Activated gamma-delta T cell treated with Interleukin-2 at 50 U/mL for 16 hours (primary cell): ENCODE measurements around the gene VWC2L.

Experiments used
- DNase-seq: peaks from one replicate; pipeline ENCODE4 v3.0.0-alpha.2; 2020

The VWC2L gene

DNA sequence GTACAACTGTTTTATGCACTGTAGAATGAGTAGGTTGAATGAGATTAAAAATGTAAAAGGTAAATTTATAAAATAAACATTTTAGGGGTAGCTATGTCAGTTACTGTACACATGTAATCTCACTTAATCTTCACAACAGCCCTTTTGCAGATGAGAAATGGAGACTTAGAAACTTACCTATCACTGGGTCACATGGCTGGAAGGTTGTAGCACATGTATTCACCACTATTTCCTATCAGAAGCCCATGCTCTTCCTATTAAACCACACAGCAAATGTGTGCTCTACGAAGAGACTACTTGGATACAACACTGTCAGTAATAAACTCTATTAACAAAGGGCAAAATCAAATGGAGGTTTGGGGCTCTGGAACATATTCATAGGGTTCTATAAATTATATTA, 60.5 kb downstream of the VWC2L start:
- no peak for DNase-seq

DNA sequence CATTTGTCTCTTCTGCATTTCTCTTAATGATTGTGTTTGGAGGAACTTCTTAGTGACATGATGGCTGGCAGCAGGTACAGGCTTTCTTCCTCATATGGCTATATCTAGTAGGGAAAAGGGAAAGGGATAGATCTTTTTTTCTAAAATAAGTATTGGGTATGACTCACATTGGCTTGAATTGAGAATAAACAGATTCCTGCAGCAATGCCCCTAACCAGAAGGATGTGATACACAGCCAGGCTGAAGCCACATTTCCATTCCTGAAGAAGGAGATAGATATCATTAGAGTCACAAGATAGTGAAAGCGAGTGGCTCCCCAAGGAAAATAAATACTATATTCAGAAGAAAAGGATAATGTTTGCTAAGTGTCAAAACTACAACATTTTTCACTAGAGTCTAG, 61.1 kb downstream of the VWC2L start:
- no peak for DNase-seq

DNA sequence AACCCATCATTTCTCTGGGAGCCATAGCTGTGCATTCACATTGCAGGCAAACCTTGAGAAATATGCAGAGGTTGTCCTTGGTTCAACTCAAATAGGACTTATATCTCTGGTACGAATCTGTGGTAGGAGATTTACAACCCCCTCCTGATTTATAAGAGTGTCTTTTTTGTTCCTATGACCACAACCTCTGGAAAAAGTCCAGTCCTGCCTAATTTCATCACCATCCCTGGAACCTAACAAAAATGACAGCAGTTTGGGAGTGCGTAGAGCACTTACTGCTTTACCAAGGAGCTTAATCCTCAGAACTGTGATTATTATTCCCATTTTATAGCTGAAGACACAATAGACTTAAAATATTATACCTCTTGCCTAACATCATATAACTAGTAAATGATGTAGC, 66.5 kb downstream of the VWC2L start:
- no peak for DNase-seq

- no peak for DNase-seq
These were observed 70.3 kb downstream of the VWC2L start for GRCh38 chr2:214481204-214481603.

DNA sequence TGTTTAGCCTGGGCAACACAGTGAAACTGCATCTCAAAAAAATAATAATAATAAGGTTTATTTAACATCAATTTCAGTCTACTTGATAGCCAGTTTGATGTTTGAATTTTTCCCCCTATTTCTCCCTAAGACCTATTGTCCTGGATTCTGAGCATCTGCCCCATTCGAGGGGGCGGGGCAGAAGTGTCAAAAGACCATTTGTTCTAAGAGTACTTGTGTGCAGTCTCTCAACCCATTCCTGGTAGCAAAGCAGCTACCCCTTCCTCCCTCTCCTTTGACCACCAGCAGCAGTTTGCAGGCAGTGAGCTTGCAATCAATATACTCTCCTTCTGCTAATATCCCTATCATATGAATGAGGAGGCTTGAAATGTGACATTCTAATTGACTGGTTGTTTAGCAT, 71.9 kb downstream of the VWC2L start:
- no peak for DNase-seq

DNA sequence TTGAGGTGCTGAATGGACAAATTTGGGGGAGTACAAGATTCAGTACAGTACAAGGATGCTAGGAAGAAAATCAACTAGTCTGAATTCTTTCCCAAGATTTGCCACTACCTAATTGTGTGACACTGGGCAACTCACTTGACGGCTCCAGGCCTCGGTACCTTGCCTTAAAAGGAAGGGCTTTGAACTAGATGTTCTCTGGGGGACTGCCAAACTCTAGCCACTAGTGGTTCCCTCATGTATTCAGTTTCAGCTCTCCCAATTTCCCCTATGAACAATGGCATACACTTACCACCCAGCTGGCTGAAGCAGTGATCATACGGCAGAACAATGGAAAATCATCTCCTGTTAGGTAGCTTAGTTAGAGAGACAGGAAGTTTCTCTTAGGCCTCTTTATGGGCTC, 73.4 kb downstream of the VWC2L start:
- DNase-seq = no peak

- DNase-seq = no peak
These were observed 73.8 kb downstream of the VWC2L start for GRCh38 chr2:214484701-214485100.

DNA sequence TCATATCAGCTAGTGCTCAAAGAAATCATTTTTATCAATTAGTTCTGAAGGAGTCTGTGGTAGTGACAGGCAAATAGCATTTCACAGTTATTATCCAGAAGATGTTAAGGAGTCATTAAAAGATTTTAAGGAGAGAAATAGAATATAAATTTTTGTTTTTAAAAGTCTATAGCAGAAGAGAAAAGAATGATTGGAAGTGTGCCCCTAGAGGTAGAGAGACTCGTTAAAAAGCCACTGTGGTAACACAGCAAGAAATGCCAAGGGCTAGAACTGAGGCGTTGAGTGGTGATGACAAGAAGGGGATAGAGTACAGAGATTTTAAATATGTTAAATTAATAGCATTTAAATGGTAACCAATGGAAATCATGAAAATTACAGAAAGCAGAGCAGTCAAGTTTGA, 78.3 kb downstream of the VWC2L start:
- no peak for DNase-seq

DNA sequence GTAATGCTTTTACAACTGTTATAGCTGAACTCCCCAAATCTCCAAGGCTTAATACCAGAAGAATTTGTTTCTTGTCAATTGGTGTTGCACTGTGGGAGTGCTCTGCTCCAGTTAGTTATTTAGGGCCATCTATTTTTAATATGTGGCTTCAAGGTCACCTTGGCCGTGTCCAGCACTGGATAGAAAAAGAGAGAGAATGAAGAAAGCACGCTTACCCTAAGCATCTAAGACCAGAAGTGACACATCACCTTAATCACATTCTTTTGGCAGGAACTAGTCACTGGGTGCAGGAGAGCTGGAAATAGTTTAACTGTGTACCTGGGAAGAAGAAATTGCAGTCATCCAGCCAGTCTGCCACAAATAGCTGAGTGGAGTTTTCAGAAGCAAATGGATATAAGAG, 78.8 kb downstream of the VWC2L start:
- DNase-seq = no peak

DNA sequence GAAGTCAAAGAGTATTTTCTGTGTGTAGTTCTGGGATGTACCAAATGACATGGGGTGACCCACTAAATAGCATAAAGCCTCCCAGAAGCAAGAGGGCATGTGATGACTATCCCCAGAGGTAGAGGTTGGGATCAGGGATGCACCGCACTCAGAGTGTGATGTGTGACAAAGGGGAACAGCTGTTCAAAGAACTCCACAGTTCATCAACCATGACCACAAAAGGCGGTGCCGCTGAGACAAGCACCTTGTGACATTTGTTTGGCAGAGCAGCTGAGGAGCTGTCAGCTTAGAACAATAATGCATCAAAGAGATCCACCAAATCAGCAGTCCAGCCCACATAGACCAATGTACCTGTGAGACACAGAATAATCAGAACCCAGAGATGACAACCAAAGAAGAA, 81.3 kb downstream of the VWC2L start:
- no peak for DNase-seq

DNA sequence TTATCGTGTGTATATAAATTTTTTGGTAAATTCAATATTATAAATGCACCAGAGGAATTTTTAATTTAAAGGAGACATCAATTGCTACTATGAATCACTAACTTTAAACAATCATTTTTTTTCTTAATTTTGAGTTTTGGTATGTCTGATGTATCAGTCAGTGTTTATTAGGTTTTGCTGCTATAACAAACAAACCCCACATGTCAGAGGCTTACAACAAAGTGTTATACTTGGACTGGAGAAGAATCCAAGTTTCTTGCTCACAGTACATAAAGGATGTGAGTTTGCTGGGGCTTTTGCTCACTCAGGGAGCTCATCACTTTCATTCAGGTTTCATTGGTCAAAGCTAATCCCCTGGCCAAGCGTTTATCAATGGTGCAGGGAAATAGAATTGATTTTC, 81.8 kb downstream of the VWC2L start:
- DNase-seq = no peak

- DNase-seq = no peak
These were observed 86.6 kb downstream of the VWC2L start for GRCh38 chr2:214497489-214497888.

DNA sequence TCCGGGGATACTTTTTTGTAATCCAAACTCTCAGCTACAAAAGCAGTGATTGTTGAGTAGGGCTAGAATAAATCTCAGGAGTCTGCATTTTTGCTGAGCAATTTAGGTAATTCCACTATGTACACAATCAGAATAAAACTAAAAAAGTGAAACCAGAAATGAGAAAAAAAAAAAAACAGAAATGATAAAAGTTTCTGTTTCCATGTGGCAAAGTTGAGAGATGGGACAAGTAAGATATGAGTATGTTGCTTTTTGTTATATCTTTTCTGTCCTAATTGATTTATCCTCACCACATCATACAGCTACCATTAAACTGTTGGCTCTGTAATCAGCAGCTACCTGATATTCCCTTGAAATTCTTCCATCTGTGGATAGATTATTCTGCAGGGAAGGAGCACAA, 92.7 kb downstream of the VWC2L start:
- no peak for DNase-seq

DNA sequence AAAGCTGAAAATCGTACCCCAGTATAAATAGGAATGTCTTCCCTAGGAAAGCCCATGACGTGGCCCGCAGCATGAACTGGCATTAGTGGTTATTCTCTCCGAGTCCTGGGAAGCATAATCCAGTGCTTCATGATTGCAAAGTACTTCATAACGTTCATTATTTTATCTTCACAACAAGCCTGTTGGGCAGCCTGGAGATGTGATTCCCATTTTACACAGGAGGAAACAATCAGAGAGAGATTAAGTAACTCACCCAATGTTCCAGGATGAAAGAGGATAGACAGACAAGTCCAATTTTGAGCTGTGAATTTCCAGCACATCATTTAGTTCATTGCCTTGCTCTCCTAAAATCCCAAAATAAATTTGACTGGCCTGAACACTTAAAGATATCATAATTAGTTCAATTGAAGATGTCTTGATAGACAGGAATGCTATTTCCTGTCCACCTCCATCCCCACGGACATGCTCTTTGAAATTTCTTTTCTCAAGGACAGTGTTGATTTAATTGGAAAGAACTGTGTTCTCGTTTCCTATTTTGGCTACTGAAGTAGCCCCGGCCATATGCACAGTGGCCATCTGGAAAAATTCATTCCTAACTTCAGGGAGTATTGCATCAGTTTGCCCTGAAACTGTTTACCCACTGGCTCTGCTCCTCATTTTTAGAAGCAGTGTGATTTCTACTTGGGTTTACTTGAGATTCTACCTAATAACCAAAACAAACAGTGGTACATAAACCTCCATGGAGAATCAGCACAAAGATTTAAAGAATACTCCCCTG, 93.9 kb downstream of the VWC2L start:
- no peak for DNase-seq

DNA sequence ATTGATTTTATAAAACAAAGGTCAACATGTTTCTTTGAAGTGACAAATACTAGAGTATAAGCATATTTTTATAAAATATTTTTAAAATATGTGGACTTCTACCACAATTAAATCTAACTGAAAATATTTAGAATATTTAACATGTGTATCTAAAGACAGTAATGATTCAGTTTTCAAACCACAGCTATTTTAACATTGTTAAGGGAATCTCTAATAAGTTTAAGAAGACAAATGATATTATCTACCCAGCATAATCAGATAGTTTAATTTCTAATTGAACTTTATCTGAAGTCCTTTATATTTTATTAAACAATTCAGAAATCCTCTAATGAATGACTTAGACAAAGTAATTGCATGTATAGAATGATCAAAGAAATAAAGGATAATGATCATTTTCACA, 96.2 kb downstream of the VWC2L start:
- DNase-seq = no peak

- DNase-seq = no peak
These were observed 103.8 kb downstream of the VWC2L start for GRCh38 chr2:214514704-214515103.

GRCh38 chr2:214515111-214515510, 104.3 kb downstream of the VWC2L start:
- no peak for DNase-seq

- DNase-seq = no peak
These were observed 108.5 kb downstream of the VWC2L start for GRCh38 chr2:214519258-214519818.

DNA sequence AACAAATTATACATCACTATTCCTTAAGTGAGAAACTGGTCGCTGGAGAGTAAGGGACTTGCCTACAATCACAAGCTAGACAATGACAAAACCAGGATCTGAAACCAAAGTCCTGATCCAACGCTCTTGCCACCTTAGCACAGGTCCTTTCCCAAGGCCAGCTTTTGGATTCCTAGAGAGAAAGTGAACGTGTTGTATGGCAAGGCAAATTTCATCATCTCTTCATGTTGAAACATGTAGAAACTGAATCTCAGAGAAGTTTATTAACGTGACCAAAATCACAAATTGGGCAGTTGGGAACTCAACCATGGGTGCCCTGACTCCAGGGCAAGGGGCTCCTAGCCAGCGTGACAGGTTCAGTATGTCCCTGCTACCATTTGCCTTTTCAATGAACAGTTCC, 118.2 kb downstream of the VWC2L start:
- no peak for DNase-seq

DNA sequence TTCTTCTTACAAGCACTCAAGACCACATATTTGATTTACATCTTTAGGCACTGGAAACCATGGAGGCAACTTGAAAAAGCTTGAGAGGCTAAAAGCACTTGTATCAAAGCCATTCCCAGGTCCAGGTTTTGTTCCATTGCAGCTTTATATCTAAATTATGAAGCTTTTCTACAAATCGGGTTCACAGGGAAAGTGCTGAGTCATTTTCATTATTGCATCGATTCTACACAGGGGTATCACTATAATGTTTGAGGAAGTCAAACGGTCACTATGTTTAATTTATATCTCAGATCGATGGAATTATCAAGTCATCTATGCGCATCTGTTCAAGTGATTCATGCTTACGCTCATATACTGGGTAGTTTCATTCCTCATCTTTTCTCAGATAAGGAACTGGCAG, 118.7 kb downstream of the VWC2L start:
- no peak for DNase-seq

DNA sequence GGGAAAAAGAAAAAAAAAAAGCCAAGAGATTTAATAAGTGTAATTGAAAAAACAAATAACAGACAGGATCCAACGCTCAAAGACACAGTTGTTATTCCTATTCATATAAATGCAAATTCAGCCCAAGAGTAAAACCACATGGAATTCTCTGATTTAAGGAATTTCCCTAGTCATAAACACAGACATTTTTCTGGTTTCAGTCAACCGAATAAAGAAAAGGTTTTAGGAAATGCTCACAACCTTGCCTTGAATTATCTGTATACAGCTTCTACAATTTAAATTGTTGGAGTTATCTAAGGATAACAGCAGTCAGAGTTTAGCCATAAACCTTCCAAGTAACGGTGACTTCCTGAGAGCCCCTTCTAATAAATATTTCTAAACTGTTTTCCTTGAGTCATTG, 122.7 kb downstream of the VWC2L start:
- no peak for DNase-seq

DNA sequence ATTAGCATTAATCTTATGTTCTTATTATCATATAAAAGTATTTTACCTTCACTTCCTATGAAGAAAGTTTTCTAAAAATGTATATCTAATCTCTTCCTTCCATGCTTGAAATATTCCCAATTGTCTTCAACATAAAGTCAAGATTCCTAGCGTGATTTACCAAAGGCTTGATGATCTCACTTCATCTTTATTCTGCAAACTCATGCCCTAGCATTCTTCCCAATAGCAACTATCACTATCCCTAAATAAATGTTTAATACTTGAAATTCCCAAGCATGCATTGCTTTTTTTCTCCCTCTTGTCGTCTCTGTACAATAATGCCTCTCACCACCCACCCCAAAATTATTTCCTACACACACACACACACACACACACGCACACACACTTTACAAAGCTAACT, 125.8 kb downstream of the VWC2L start:
- no peak for DNase-seq

DNA sequence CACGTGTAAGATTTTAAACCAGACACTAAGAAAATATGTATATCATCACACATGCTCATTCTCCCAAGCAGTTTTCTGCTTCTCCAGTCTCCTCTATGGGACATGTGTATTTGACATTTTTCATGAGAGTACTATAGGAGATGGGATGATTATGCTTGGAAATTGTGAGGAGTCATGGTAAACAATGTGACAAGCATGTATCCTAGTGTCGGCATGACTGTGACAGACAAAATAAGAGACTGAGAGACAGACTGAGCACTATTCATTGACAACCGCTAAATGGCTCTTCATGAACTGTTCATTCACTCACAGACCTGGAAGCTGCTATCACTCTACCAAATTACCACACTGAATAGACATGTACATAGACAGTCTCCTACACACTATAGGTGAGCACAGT, 127.1 kb downstream of the VWC2L start:
- DNase-seq = no peak

DNA sequence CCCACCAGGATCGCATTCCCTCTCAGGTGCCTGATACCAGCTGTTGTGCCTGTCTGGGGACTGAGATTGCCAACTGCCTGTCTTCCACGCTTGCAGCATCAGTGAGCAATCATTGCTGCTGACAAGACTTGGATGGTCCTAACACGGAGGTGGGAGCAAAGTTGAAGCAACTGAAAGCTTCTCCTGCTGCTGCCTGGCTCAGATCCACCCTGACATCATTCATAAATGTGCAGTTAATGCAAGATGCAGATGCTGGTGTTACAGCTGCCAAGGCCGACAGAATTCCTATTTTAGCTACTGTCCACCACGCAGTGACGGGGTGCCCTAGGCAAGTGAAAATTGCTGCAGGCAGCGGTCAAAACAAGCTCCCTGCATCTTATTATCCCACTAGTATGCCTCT, 131.4 kb downstream of the VWC2L start:
- DNase-seq = no peak

DNA sequence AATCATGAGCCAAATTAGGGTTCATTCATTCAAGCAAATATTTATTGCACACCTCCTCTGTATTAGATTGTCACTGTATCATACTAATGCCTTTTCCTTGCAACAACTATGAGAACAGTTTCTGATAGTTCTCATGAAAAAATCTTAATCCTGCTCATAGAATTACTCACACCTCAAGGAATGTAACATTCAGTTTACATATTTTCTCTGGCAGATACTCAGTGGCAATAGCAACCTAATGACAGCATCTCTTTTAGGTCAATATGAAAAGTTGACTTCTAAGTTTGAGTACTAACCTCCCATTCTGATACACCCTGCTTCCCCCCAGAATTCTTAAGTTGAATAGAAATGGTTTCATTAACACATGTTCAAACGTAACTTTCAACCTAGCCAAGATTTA, 132.0 kb downstream of the VWC2L start:
- no peak for DNase-seq
